Fibroblast of skin of scalp (primary cell): ENCODE measurements around the gene IL10.
A peak's percentile ranks its signal among the peaks of the same experiment; 100 is the strongest.
"Not testable (repeated sequence)": the region's sequence is repeated elsewhere in the genome, so short reads cannot be mapped to it uniquely, and the experiment has no call there.

Experiments used
- DNase-seq: peaks from one replicate; pipeline ENCODE4 v3.0.0-alpha.2; 2013

The IL10 gene

GRCh38 chr1:206793620-206794019 is 21.3 kb upstream of the IL10 start:
- DNase-seq: no peak

GRCh38 chr1:206792939-206793607 is 20.8 kb upstream of the IL10 start:
- DNase-seq: no peak

GRCh38 chr1:206790502-206791250 is 18.4 kb upstream of the IL10 start:
- no peak for DNase-seq

- DNase-seq: no peak
These were observed 16.3 kb upstream of the IL10 start for GRCh38 chr1:206788487-206789050.

GRCh38 chr1:206787891-206788290 is 15.6 kb upstream of the IL10 start:
- DNase-seq: no peak

- DNase-seq: no peak
These were observed 14.1 kb upstream of the IL10 start for GRCh38 chr1:206786212-206786886.

GRCh38 chr1:206785182-206785765 is 13.0 kb upstream of the IL10 start:
- no peak for DNase-seq

- no peak for DNase-seq
These were observed 12.2 kb upstream of the IL10 start for GRCh38 chr1:206784471-206784903.

GRCh38 chr1:206783506-206783905 is 11.2 kb upstream of the IL10 start:
- DNase-seq: no peak

- no peak for DNase-seq
These were observed 10.2 kb upstream of the IL10 start for GRCh38 chr1:206782448-206782847.

GRCh38 chr1:206779638-206780037 is 7.3 kb upstream of the IL10 start:
- no peak for DNase-seq

- DNase-seq: not testable (repeated sequence)
These were observed 6.6 kb upstream of the IL10 start for GRCh38 chr1:206778911-206779310.

- no peak for DNase-seq
These were observed 5.7 kb upstream of the IL10 start for GRCh38 chr1:206778031-206778430.

- DNase-seq: no peak
These were observed 3.9 kb upstream of the IL10 start for GRCh38 chr1:206776229-206776628.

GRCh38 chr1:206774093-206774492 is 1.8 kb upstream of the IL10 start:
- no peak for DNase-seq

- no peak for DNase-seq
These were observed 979 bp downstream of the IL10 start for GRCh38 chr1:206771338-206771692.

- DNase-seq: peak; percentile 19
These were observed 1.6 kb downstream of the IL10 start, which contains the start of gene IL19 for GRCh38 chr1:206770531-206771337. TSS of gene IL19 (plus strand) at chr1:206770773. CDS start at chr1:206836663, 65,890 bp downstream.

- DNase-seq: no peak
These were observed 3.0 kb downstream of the IL10 start for GRCh38 chr1:206769304-206769731.

- DNase-seq: no peak
These were observed 3.6 kb downstream of the IL10 start for GRCh38 chr1:206768472-206769303.

- peak; percentile 31 for DNase-seq
These were observed 5.9 kb downstream of the IL10 start for GRCh38 chr1:206766251-206766856.
